GM23248 (cell line): ENCODE results near the gene OMD.

Experiments used
- EZH2 ChIP-seq: fragments of 200-600 bp; sonication (generic); IDR thresholded peaks from 2 replicates; pipeline ENCODE4 v1.6.1; 2018; ENCODE audit warnings: antibody characterized with exemption, mild to moderate bottlenecking; ENCODE audit not compliant: insufficient read depth, poor library complexity, severe bottlenecking
- EZH2phosphoT487 ChIP-seq: fragments of 200-600 bp; sonication (generic); IDR thresholded peaks from 2 replicates; pipeline ENCODE4 v1.6.1; 2018; ENCODE audit warnings: antibody characterized with exemption, moderate library complexity, mild to moderate bottlenecking, low read depth; ENCODE audit not compliant: insufficient read depth

- TF ChIP-seq EZH2 = no peak
- no peak for TF ChIP-seq EZH2phosphoT487
These were observed 42.5 kb downstream of the OMD start for GRCh38 chr9:92381775-92382174.
